ENCODE results near the gene LIG4.

The LIG4 gene

GRCh38 chr13:108185223-108185622 is 30.1 kb downstream of the LIG4 start:
- no peaks in the 10 kb centered on the region for H3K4me1 ChIP-seq (ENCODE audit: control insufficient read depth, insufficient read depth, low read length)
- H3K36me3 ChIP-seq (ENCODE audit: control insufficient read depth, insufficient read depth, low read length): no peaks in the 10 kb centered on the region
- no peak overlapping the region for H3K27ac ChIP-seq (ENCODE audit: low read depth, low read length)

DNA sequence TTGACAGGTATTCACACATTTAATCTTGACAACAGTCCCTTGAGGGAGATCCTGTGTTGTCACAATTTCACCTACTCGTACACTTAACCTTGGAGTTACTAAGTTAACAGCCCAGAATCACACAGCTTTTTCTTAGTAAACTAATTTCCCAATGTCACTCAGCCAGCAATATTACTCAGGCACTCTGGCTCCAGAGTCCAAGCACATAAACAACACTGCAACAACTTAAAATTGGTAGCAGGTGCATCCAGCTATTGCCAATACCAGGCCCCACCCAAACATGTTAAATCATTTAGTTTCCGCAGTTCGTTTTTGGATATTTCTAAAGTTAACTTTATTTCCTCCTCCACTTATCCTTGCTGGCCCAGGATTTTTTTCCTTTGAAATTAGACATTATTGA is 32.7 kb downstream of the LIG4 start:
- H3K36me3 ChIP-seq (ENCODE audit: control insufficient read depth, insufficient read depth, low read length): no peaks in the 10 kb centered on the region
- H3K27ac ChIP-seq (ENCODE audit: low read depth, low read length): no peak overlapping the region
- no peak overlapping the region for H3K9ac ChIP-seq (ENCODE audit: low read length)
- H3K27me3 ChIP-seq (ENCODE audit: control insufficient read depth, insufficient read depth, low read length): no peaks in the 10 kb centered on the region
- no peak overlapping the region for H3K4me3 ChIP-seq (ENCODE audit: low read length)
- no peaks in the 10 kb centered on the region for H3K4me1 ChIP-seq (ENCODE audit: control insufficient read depth, insufficient read depth, low read length)

More at GRCh38 chr13:108185223-108185622, 30.1 kb downstream of the LIG4 start:
- Histone ChIP-seq H3K4me3 (ENCODE audit: low read length) (no peak overlapping the region), H3K9ac (ENCODE audit: low read length) (no peak overlapping the region), H3K27me3 (ENCODE audit: control insufficient read depth, insufficient read depth, low read length) (no peaks in the 10 kb centered on the region)

- H3K4me3 ChIP-seq (ENCODE audit: low read length): no peak overlapping the region
Measured at GRCh38 chr13:108178078-108178477, 37.3 kb downstream of the LIG4 start.

DNA sequence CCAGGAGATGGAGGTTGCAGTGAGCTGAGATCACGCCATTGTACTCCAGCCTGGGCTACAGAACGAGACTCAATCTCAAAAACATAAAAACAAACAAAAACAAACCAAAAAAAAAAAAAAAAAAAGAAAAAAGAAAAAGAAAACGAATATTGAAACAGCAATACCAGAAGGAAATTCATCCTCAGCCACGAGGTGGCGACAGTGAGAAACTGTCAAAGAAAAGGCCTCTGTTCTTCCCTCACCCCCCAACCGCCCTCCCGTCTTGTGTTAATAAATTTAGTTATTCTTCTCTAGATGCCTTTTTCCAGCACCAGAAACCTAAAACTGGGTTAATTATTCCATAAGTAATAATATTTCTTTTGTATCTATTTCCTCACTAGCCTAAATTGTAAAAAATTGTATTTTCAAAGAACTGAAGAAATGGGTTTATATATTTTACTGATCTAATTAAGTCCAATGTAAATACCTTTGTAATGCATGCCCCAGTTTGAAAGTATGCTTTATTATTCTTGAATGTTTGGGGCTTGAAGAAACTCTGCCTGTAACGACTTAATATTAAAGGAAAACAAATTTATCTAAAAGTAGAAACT is 38.6 kb downstream of the LIG4 start:
- H3K4me1 ChIP-seq (ENCODE audit: control insufficient read depth, insufficient read depth, low read length): no peaks in the 10 kb centered on the region
- H3K9ac ChIP-seq (ENCODE audit: low read length): no peak overlapping the region
- H3K4me3 ChIP-seq (ENCODE audit: low read length): no peak overlapping the region
- H3K36me3 ChIP-seq (ENCODE audit: control insufficient read depth, insufficient read depth, low read length): no peaks in the 10 kb centered on the region
- H3K27me3 ChIP-seq (ENCODE audit: control insufficient read depth, insufficient read depth, low read length): no peaks in the 10 kb centered on the region
- H3K27ac ChIP-seq (ENCODE audit: low read depth, low read length): no peak overlapping the region

More at GRCh38 chr13:108178078-108178477, 37.3 kb downstream of the LIG4 start:
- Histone ChIP-seq H3K36me3 (ENCODE audit: control insufficient read depth, insufficient read depth, low read length) (no peaks in the 10 kb centered on the region), H3K27me3 (ENCODE audit: control insufficient read depth, insufficient read depth, low read length) (no peaks in the 10 kb centered on the region), H3K9ac (ENCODE audit: low read length) (no peak overlapping the region), H3K4me1 (ENCODE audit: control insufficient read depth, insufficient read depth, low read length) (no peaks in the 10 kb centered on the region), H3K27ac (ENCODE audit: low read depth, low read length) (no peak overlapping the region)

DNA sequence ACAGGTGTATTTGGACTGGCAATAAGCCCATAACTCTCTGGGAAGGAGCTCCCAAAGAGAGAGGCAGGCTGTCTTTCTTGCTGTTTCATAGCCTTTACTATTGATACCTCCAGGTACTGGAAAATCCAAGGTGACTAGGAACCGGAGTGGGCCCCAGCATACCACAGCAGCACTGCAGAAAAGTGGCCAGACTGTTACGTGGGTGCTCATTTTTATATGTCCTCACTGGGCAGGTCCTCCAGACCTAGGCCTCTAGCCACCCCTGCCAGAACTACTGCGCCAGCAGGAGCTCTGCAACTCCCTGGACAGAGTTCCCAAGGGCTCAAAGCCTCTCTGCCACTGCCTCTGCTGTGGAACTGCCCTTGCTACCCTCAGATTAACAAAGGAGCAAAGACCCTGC is 46.4 kb downstream of the LIG4 start:
- no peak overlapping the region for H3K9ac ChIP-seq (ENCODE audit: low read length)
- no peaks in the 10 kb centered on the region for H3K27me3 ChIP-seq (ENCODE audit: control insufficient read depth, insufficient read depth, low read length)
- H3K36me3 ChIP-seq (ENCODE audit: control insufficient read depth, insufficient read depth, low read length): no peaks in the 10 kb centered on the region
- no peaks in the 10 kb centered on the region for H3K4me1 ChIP-seq (ENCODE audit: control insufficient read depth, insufficient read depth, low read length)
- H3K27ac ChIP-seq (ENCODE audit: low read depth, low read length): no peak overlapping the region
- H3K4me3 ChIP-seq (ENCODE audit: low read length): no peak overlapping the region

DNA sequence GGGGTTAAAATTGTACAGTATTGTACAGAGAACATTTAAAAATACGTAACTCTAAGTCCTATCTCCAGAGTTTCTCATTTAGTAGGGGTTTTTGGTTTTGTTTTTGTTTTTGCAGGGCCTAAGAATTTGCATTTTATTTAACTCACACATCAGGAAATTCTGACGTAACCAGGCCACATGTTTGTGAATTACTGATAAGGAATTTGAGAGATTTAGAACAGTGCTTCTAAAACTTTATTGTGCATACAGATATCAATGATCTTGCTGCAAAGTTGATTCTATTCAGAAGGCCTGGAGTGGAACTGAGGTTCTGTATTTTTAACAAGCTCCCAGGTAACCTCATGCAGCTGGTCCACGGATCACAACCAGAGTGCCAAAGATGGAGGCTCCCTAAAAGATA is 49.3 kb downstream of the LIG4 start:
- no peak overlapping the region for H3K9ac ChIP-seq (ENCODE audit: low read length)
- no peaks in the 10 kb centered on the region for H3K4me1 ChIP-seq (ENCODE audit: control insufficient read depth, insufficient read depth, low read length)
- H3K4me3 ChIP-seq (ENCODE audit: low read length): no peak overlapping the region
- H3K27me3 ChIP-seq (ENCODE audit: control insufficient read depth, insufficient read depth, low read length): no peaks in the 10 kb centered on the region
- H3K27ac ChIP-seq (ENCODE audit: low read depth, low read length): no peak overlapping the region
- no peaks in the 10 kb centered on the region for H3K36me3 ChIP-seq (ENCODE audit: control insufficient read depth, insufficient read depth, low read length)

- Histone ChIP-seq H3K27me3 (ENCODE audit: control insufficient read depth, insufficient read depth, low read length) (no peaks in the 10 kb centered on the region), H3K9ac (ENCODE audit: low read length) (no peak overlapping the region), H3K27ac (ENCODE audit: low read depth, low read length) (no peak overlapping the region), H3K4me1 (ENCODE audit: control insufficient read depth, insufficient read depth, low read length) (no peaks in the 10 kb centered on the region), H3K4me3 (ENCODE audit: low read length) (no peak overlapping the region), H3K36me3 (ENCODE audit: control insufficient read depth, insufficient read depth, low read length) (no peaks in the 10 kb centered on the region)
Measured at GRCh38 chr13:108158746-108159145, 56.6 kb downstream of the LIG4 start.

All from rectal smooth muscle tissue (tissue), 1 donor.